Measurements from ENCODE around the gene CEACAM20.

Gene CEACAM20

GRCh38 chr19:44542671-44543070, 13.2 kb upstream of the CEACAM20 start:
- H3K4me2 ChIP-seq (ENCODE audit: low read depth, low read length, poor library complexity, severe bottlenecking), result no peak overlapping the region
- no peaks in the 10 kb centered on the region for H3K27me3 ChIP-seq (ENCODE audit: insufficient read depth, low read length, poor library complexity, severe bottlenecking)
- TF ChIP-seq CTCF (conservative IDR thresholded peaks at IDR 0.05; ENCODE audit: low read length), result no peak
- no peak for TF ChIP-seq EZH2phosphoT487 (IDR thresholded peaks at IDR 0.05; ENCODE audit: borderline replicate concordance)
- no peaks in the 10 kb centered on the region for H3K36me3 ChIP-seq (ENCODE audit: insufficient read depth, low read length)
- H4K20me1 ChIP-seq (ENCODE audit: insufficient read depth, low read length, poor library complexity, severe bottlenecking), result no peaks in the 10 kb centered on the region
- H3K79me2 ChIP-seq (ENCODE audit: insufficient read depth, low read length), result no peaks in the 10 kb centered on the region
- no peaks in the 10 kb centered on the region for H3K4me1 ChIP-seq (ENCODE audit: insufficient read depth, low read length, poor library complexity, severe bottlenecking)
- no peaks in the 10 kb centered on the region for H3F3A ChIP-seq (ENCODE audit: low read depth)
- peaks cover 6% of the 10 kb centered on the region; the same call in 1 of the 2 replicates for H3K9me3 ChIP-seq (ENCODE audit: insufficient read depth, low read depth, low read length)
- no peak overlapping the region for H3K9ac ChIP-seq (ENCODE audit: low read depth, low read length, poor library complexity, severe bottlenecking)
- no peaks in the 10 kb centered on the region for H3K9me2 ChIP-seq (replicated peaks; ENCODE audit: low read depth, low read length)
- no peak overlapping the region for H2AFZ ChIP-seq (ENCODE audit: low read length)
- no peak overlapping the region for H3K4me3 ChIP-seq (ENCODE audit: low read length, poor library complexity, severe bottlenecking)

GRCh38 chr19:44540736-44541135, 11.3 kb upstream of the CEACAM20 start:
- H3F3A ChIP-seq (ENCODE audit: low read depth), result no peaks in the 10 kb centered on the region
- H3K9ac ChIP-seq (ENCODE audit: low read depth, low read length, poor library complexity, severe bottlenecking), result no peak overlapping the region
- H3K9me2 ChIP-seq (replicated peaks; ENCODE audit: low read depth, low read length), result no peaks in the 10 kb centered on the region
- H3K4me2 ChIP-seq (ENCODE audit: low read depth, low read length, poor library complexity, severe bottlenecking), result no peak overlapping the region
- no peaks in the 10 kb centered on the region for H4K20me1 ChIP-seq (ENCODE audit: insufficient read depth, low read length, poor library complexity, severe bottlenecking)
- TF ChIP-seq CTCF (conservative IDR thresholded peaks at IDR 0.05; ENCODE audit: low read length), result no peak
- no peak for TF ChIP-seq EZH2phosphoT487 (IDR thresholded peaks at IDR 0.05; ENCODE audit: borderline replicate concordance)
- H3K36me3 ChIP-seq (ENCODE audit: insufficient read depth, low read length), result no peaks in the 10 kb centered on the region
- H3K4me3 ChIP-seq (ENCODE audit: low read length, poor library complexity, severe bottlenecking), result no peak overlapping the region
- no peak overlapping the region for H2AFZ ChIP-seq (ENCODE audit: low read length)
- no peaks in the 10 kb centered on the region for H3K79me2 ChIP-seq (ENCODE audit: insufficient read depth, low read length)
- H3K9me3 ChIP-seq (ENCODE audit: insufficient read depth, low read depth, low read length), result peaks cover 6% of the 10 kb centered on the region; the same call in 1 of the 2 replicates
- H3K27me3 ChIP-seq (ENCODE audit: insufficient read depth, low read length, poor library complexity, severe bottlenecking), result no peaks in the 10 kb centered on the region
- H3K4me1 ChIP-seq (ENCODE audit: insufficient read depth, low read length, poor library complexity, severe bottlenecking), result no peaks in the 10 kb centered on the region

- Histone ChIP-seq H3K4me2 (ENCODE audit: low read depth, low read length, poor library complexity, severe bottlenecking) (no peak overlapping the region), H3F3A (ENCODE audit: low read depth) (no peaks in the 10 kb centered on the region), H3K4me1 (ENCODE audit: insufficient read depth, low read length, poor library complexity, severe bottlenecking) (no peaks in the 10 kb centered on the region), H3K36me3 (ENCODE audit: insufficient read depth, low read length) (no peaks in the 10 kb centered on the region), H3K9ac (ENCODE audit: low read depth, low read length, poor library complexity, severe bottlenecking) (no peak overlapping the region), H3K4me3 (ENCODE audit: low read length, poor library complexity, severe bottlenecking) (no peak overlapping the region), H3K9me2 (replicated peaks; ENCODE audit: low read depth, low read length) (no peaks in the 10 kb centered on the region), H4K20me1 (ENCODE audit: insufficient read depth, low read length, poor library complexity, severe bottlenecking) (no peaks in the 10 kb centered on the region), H2AFZ (ENCODE audit: low read length) (no peak overlapping the region), H3K79me2 (ENCODE audit: insufficient read depth, low read length) (no peaks in the 10 kb centered on the region), H3K9me3 (ENCODE audit: insufficient read depth, low read depth, low read length) (peaks cover 6% of the 10 kb centered on the region; the same call in 1 of the 2 replicates), H3K27me3 (ENCODE audit: insufficient read depth, low read length, poor library complexity, severe bottlenecking) (no peaks in the 10 kb centered on the region)
- TF ChIP-seq EZH2phosphoT487 (IDR thresholded peaks at IDR 0.05; ENCODE audit: borderline replicate concordance), result no peak
- no peak for TF ChIP-seq CTCF (conservative IDR thresholded peaks at IDR 0.05; ENCODE audit: low read length)
Observed at GRCh38 chr19:44539991-44540390, 10.5 kb upstream of the CEACAM20 start.
